GM19438 (cell line): Measurements from ENCODE around the gene SIK1.
"Not testable (repeated sequence)": the region's sequence is repeated elsewhere in the genome, so short reads cannot be mapped to it uniquely, and the experiment has no call there.

Experiments used
- ATAC-seq: cut with Tn5 transposase; IDR thresholded peaks from one replicate; pipeline ENCODE4 v1.9.1; 2021; ENCODE audit warnings: low read depth; ENCODE audit not compliant: unreplicated experiment

SIK1 gene

GRCh38 chr21:43398000-43398399 is 28.9 kb downstream of the SIK1 start:
- ATAC-seq = not testable (repeated sequence)

- ATAC-seq = not testable (repeated sequence)
Observed at GRCh38 chr21:43397439-43397808, 29.5 kb downstream of the SIK1 start.

DNA sequence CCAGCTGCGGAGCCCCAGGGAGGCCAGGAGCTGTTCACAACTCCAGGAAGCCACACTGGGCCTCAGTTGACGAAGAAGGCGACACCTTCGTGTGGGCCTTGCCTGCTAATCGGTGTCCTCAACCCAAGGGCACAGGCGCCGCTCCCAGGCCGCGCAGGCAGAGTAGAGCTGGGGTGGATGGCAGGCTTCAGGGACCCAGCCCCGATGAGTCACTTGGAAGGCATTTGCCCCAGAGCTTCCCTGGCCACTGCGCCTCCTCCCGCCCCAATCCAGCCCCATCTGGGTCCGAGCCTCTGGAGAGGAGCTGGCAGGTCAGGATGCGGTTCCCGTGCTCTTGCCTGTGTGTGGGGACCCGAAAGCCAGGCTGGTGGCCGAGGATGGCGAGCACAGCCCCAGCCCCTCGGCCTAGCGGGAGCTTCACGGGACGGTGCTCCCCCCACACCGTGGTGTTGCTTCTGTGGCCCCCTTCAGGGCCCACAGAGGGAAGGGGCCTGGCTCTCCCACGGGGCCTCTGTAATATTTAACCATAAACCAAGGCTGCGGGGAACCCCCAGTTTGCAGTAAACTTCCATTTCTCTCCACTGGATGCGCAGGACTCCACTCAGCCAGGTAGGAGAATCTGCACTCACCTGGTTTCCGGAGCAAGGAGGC is 30.0 kb downstream of the SIK1 start:
- not testable (repeated sequence) for ATAC-seq

- not testable (repeated sequence) for ATAC-seq
Observed at GRCh38 chr21:43383351-43383750, 43.6 kb downstream of the SIK1 start.

GRCh38 chr21:43382902-43383301 is 44.0 kb downstream of the SIK1 start:
- not testable (repeated sequence) for ATAC-seq

- ATAC-seq = not testable (repeated sequence)
Observed at GRCh38 chr21:43380852-43381533, 45.9 kb downstream of the SIK1 start.

- ATAC-seq = not testable (repeated sequence)
Observed at GRCh38 chr21:43380337-43380736, 46.6 kb downstream of the SIK1 start.

DNA sequence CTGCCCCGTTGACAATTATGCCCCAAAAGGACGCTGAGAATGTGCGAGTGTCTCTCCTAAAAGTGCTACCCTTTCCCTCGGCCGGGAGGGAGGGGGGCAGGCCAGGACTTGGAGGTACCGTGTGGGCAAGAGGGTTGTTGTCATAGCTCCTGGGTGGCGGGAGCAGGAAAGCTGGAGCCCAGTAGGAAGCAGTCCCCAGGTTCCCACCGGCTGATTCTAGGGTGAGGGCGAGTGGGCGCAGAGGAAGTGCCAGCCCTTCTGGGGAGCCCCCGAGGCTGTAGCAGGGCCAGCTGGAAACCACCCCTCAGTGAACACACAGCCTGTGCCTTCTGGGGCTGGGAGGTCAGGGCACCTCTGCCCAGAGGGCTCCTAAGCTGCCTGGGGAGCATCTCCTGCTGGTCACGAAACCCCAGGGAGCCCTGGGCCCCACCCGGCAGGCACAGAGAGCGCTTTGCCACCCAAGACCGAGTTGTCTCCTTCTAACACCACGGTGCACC is 47.3 kb downstream of the SIK1 start:
- not testable (repeated sequence) for ATAC-seq

- ATAC-seq = no peak
Observed at GRCh38 chr21:43376478-43376882, 50.5 kb downstream of the SIK1 start.

- no peak for ATAC-seq
Observed at GRCh38 chr21:43375837-43376477, 51.0 kb downstream of the SIK1 start.

- no peak for ATAC-seq
Observed at GRCh38 chr21:43375006-43375836, 51.7 kb downstream of the SIK1 start.

DNA sequence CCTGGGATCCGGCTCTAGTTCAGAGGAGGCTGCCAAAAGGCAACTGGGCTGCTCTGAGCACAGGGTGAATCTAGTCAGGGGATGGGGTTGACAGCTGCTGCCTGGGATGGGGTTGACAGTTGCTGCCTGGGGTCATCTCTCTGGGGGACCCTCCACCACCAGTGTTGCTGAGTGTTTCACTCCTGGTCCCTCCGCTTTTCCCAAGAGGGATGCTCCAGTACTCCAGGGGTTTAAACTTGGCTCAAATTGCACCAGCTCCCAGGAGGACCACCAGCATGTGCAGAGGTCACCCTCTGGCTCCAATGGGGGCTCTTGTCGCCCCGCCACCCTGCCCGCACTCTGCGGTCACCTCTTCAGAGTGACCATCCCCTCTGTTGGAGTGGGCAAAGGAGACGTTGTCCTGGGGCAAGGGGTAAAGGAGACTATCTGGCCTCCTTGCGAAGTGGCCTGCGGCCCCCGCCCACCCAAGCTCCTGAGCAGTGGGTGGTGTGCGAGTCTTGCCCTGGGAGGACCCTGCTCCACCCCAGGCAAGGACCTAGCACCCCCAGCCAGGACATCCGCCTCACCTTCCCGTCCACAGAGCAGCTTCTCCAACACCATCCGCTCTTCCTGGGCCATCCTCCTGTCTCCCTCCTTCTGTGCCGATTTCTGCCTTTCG is 52.6 kb downstream of the SIK1 start:
- ATAC-seq = no peak

GRCh38 chr21:43373362-43374227 is 53.3 kb downstream of the SIK1 start:
- no peak for ATAC-seq

DNA sequence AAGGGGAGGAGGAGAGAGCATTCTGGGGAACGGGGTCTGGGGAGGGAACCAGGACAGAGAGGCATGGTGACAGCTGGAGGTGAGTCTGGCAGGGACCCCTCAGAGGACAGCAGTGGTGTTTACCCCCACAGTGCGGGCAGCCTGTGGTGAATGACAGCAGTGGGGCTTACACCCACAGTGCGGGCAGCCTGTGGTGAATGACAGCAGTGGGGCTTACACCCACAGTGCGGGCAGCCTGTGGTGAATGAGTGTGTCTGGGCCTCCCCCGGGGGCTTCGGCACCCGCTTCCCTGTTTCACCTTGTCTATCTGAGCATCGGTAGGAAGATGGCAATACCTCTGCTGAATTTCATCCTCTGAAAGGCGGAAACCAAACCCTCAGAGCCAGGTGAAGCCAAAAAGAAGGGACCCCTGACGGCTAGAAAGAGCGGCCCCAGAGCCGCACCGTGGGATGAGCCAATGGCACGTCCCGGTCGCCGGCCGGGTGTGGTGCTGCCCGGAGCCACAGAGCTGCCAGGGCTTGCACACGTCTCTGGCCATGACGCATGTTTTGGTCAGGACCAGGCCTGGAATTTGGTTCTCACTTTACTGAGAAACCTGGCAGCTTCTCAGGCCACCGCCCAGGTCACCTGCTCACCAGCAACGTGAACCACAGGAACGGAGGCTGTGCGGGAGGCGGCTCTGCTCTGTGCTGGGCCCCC is 54.1 kb downstream of the SIK1 start:
- no peak for ATAC-seq

- ATAC-seq = no peak
Observed at GRCh38 chr21:43371786-43372185, 55.1 kb downstream of the SIK1 start.

DNA sequence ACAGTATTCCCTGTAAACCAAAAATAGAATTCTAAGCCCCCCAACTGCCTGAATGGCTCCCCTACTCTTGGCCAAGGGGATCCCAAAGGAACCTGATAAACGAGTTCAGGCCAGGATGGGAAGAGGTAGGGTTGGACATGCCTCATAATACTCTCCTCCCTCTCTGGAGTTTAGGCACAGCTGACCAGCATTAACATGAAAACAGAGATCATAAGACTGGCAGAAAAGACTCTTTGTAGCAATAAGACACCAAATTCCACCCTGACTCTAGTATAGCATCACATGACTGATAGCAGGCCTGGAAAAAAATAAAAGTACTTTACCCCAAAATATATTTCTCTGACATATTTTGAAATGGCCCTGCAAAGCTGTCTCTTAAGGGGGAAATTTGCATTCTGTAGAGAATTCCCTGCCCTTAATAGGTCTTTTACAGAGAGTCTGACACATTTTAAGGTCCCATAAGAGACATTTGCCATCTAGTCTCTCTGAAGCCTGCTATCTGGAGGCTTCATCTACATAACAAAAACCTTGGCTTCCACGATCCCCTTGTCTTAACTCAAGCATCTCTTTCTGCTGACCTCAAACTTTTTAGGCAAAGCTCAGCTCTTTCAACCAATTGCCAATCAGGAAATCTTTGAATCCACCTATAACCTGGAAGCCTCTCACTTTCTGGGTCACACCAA is 55.9 kb downstream of the SIK1 start:
- no peak for ATAC-seq

DNA sequence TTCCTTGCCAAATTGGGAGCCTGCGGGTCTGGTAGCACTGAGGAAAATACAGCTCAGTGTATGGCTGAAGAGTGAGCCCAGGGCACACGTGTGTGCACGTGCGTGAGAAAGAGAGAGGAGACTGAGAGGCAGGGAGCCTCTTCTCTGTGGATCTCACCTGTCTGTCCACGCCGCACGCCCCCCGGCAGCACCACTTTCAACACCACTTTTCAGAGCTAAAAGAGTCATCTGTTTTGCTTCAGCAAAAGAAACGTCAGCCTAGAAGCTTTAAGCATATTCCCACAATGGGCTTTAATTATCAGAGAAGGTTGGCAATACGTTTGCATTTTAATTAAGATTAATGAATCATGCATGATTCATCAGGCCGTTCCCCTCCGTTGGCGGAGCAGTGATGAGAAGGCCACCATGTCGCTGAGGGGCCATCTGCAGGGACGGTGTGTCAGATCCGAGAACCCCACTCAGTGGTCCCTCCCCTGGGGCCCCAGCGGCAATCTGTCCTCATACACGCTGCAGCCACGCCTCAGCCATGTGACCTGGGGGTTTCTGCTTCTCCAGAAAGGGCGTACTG is 56.8 kb downstream of the SIK1 start:
- ATAC-seq = no peak

DNA sequence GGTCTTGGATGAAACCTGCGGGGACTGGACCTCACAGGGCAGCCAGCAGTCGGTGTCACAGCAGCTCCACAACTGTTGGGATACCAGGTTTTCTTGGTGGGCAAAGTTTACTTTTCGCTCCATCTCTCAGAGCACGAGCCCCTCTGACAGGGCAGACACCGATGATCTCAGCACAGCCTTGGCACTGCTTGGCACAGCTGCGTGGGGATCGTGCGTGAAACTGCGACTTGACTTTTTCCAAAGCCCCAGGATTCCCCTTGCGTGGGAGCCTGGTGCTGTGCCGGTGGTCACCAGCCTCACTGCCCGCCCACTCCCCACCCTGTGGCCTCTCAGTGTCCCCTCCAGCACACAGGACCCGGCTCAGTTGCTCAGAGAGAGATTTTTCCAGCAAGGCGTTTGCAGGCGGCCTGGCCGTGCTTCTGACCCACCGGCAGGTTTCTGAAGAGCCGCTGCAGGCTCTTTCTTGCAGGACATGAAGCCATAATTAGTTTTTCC is 57.3 kb downstream of the SIK1 start:
- no peak for ATAC-seq
